Thymus (tissue), 11 donors: Measurements from ENCODE around the gene APOL3. TPM values are rescaled to one million over a fixed set of nuclear protein-coding genes. Genes with fewer than 3 reads are reported as not detected.
A peak's percentile ranks its signal among the peaks of the same experiment; 100 is the strongest.
"Not testable (repeated sequence)": the region's sequence is repeated elsewhere in the genome, so short reads cannot be mapped to it uniquely, and the experiment has no call there.

Source experiments
- DNase-seq, 9 donors: peaks; one replicate each; pipeline ENCODE4 v3.0.0-alpha.2; 2013; ENCODE audit warnings: low spot score in 9 of 9, low read depth in 6 of 9, missing footprints in 1 of 9
- H3K27ac ChIP-seq, 2 donors: one replicate each; pipeline ENCODE4 v1.5.1; 2013; ENCODE audit warnings: control low read depth in 1 of 2, low read depth in 1 of 2, low read length in 1 of 2, mild to moderate bottlenecking in 1 of 2, moderate library complexity in 1 of 2
- H3K27me3 ChIP-seq, 2 donors: one replicate each; pipeline ENCODE4 v1.5.1; 2013; ENCODE audit warnings: low read length in 1 of 2; ENCODE audit not compliant: control insufficient read depth in 2 of 2, insufficient read depth in 1 of 2
- H3K36me3 ChIP-seq, 2 donors: one replicate each; pipeline ENCODE4 v1.5.1; 2013; ENCODE audit warnings: low read length in 1 of 2, mild to moderate bottlenecking in 1 of 2, moderate library complexity in 1 of 2; ENCODE audit not compliant: control insufficient read depth in 2 of 2, insufficient read depth in 2 of 2
- H3K4me1 ChIP-seq, 2 donors: one replicate each; pipeline ENCODE4 v1.5.1; 2013; ENCODE audit warnings: low read length in 2 of 2; ENCODE audit not compliant: control insufficient read depth in 2 of 2, insufficient read depth in 2 of 2
- H3K4me3 ChIP-seq, 2 donors: one replicate each; pipeline ENCODE4 v1.5.1; 2013; ENCODE audit warnings: low read length in 2 of 2, control low read depth in 1 of 2, mild to moderate bottlenecking in 1 of 2
- H3K9me3 ChIP-seq, 2 donors: one replicate each; pipeline ENCODE4 v1.5.1; 2013; ENCODE audit warnings: low read length in 1 of 2, mild to moderate bottlenecking in 1 of 2; ENCODE audit not compliant: control insufficient read depth in 2 of 2, insufficient read depth in 1 of 2
- WGBS: extraction: QIAGEN DNeasy Blood & Tissue Kit; methylation state at CpG from one replicate; pipeline ENCODE4 v1.1.7; 2013; 5-methylcytosine and 5-hydroxymethylcytosine counted together
- polyA plus RNA-seq: library from polyadenylated mRNA; stranded (reverse); fragments of 200-250 nt; gene quantifications from one replicate; pipeline ENCODE4 v1.2.3, GENCODE V29; 2013
- total RNA-seq: library from RNA; stranded (reverse); fragments of 120-200 nt; gene quantifications from one replicate; pipeline ENCODE4 v1.2.4, GENCODE V29; 2013
- donor health status: healthy.

Gene APOL3
- total and polyA plus RNA-seq, 2 donors, result 35.1 to 42.6 TPM

DNA sequence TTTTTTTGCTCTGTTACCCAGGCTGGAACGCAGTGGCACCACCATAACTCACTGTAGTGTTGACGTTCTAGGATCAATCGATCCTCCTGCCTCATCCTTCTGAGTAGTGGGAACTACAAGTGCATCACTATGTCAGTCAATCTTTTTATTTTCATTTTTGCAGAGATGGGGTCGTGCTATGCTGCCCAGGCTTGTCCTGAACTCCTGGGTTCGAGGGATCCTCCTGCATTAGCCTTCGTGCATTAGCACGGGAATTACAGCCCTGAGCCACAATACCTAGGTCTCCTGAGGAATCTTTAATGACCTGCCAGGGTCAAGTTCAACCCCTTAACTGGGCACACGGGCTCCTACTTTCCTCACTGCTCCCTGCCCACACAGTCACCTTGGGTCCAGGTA is 4.4 kb downstream of the APOL3 start:
- H3K27ac ChIP-seq, result peak overlapping the region; percentile 61 to 92
- H3K27me3 ChIP-seq, result no peaks in the 10 kb centered on the region
- H3K4me3 ChIP-seq, result peak overlapping the region; percentile 38 to 58
- H3K4me1 ChIP-seq, result peaks cover 39 to 55% of the 10 kb centered on the region in 2 donors
- DNase-seq, result no peak
- WGBS, result 81% methylated on average over 8 of the region's 8 CpGs
- H3K36me3 ChIP-seq, result no peaks in the 10 kb centered on the region
- peaks cover 0 to 5% of the 10 kb centered on the region in 2 donors for H3K9me3 ChIP-seq

DNA sequence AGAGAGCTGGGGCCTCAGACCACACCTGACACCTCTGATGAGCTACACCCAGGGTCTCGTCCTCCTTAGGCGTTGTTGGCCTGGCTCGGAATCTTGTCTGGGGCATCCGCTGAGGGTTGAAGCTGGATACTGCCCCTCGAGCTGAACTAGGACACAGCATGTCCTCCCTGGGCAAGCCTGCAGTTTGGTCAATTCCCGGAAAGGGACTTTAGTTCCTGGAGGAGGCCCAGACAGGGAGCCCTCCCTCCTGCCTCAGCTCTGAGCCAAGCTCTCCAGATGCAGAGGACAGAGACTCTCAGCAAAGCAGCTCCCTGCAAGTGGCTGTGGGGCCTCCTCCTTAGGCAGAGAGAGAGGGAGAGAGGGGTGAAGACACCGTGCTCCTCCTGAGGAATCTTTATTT is 4.9 kb downstream of the APOL3 start:
- Histone ChIP-seq H3K27ac (peak overlapping the region; percentile 3 to 50), H3K4me3 (no peak overlapping the region), H3K36me3 (no peaks in the 10 kb centered on the region), H3K27me3 (no peaks in the 10 kb centered on the region), H3K4me1 (peaks cover 35 to 51% of the 10 kb centered on the region in 2 donors), H3K9me3 (peaks cover 0 to 5% of the 10 kb centered on the region in 2 donors)
- DNase-seq, result peak in 1 of 9 donors; percentile 37
- 82% methylated on average over 7 of the region's 7 CpGs for WGBS

DNA sequence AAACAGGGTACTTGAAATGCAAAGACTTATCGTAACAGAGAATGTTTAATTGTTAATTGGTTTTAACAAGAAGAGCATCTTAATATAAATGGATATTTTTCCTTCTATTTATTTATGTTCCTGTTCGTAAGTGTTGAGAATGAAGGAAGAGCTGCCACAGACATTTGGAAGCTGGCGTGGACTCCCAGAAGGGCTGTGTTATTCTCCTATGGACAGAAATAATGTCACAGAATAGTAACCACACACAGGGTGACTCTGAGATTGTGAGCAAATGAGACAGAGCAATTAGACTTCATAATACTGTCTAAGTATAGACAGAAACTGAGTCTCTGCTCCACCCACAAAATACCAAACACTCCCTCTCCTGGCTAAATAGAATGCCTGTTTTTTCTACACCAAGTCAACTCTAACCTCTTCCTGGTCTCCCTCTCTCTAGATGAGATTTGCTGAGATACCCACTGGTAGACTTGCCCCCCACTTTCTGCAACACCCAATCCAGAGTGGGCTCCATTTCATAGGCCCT is 6.1 kb downstream of the APOL3 start:
- Histone ChIP-seq H3K4me1 (peaks cover 24 to 38% of the 10 kb centered on the region in 2 donors), H3K9me3 (peaks cover 0 to 5% of the 10 kb centered on the region in 2 donors), H3K4me3 (no peak overlapping the region), H3K27ac (no peak overlapping the region), H3K36me3 (peaks cover 0 to 1% of the 10 kb centered on the region in 2 donors), H3K27me3 (no peaks in the 10 kb centered on the region)
- WGBS, result 98% methylated on average over 3 of the region's 3 CpGs
- no peak for DNase-seq

DNA sequence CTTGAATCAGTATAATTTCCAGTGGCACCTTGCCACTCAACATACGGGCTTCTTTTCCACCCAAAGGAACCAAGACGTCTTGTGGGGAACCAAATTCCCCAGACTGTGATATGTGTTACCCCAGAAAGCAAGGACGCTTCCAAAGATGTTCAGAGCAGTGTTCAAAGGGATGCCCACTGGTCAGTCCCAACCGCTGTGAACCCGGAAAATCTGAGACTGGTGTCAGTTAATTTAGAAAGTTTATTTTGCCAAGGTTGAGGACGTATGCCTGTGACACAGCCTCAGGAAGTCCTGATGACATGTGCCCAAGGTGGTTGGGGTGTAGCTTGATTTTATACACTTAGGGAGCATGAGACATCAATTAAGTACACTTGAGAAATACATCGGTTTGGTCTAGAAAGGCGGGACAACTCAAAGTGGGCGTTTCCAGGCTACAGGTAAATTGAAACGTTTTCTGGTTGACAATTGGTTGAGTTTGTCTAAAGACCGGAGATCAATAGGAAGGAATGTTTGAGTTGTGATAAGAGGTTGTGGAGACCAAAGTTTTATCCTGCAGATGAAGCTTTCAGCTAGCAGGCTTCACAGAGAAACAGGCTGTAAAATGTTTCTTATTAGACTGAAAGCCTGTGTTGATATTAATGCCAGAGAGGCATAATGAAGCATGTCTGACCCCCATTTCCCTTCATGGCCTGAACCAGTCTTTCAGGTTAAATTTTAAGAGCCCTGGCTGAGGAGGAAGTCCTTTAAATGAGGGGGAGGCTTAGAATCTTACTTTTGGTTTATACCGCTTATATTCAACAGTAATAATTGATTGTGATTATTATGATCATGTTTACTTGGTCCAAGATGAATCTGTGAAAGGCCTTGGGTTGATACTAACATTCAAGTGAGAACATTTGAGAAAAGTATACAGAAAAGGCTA is 6.8 kb downstream of the APOL3 start:
- 89% methylated on average over 12 of the region's 12 CpGs for WGBS
- H3K4me3 ChIP-seq, result no peak overlapping the region
- peaks cover 17 to 31% of the 10 kb centered on the region in 2 donors for H3K4me1 ChIP-seq
- H3K9me3 ChIP-seq, result peaks cover 0 to 5% of the 10 kb centered on the region in 2 donors
- no peak overlapping the region for H3K27ac ChIP-seq
- H3K36me3 ChIP-seq, result peaks cover 2 to 6% of the 10 kb centered on the region in 2 donors
- no peak for DNase-seq
- no peaks in the 10 kb centered on the region for H3K27me3 ChIP-seq

GRCh38 chr22:36152821-36153220 is 7.7 kb downstream of the APOL3 start:
- peaks cover 16 to 24% of the 10 kb centered on the region in 2 donors for H3K4me1 ChIP-seq

DNA sequence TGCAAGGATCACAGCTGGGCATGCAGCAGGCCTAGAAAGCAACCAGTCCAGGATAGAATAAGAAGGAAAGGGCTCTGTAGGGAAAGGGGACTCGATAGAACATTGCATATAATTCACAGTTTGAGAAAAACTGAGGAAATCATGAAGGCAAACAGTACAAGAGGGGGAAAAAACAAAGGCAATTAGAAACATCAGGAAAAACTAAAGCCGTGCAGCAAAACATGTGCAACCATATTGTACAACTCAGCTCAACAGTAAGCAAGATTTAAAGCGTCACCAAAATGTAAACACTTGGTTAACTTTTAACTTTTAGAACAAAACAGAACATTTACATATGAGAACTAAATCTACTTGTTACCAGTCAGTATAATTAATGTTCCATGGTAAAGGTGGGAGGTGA is 8.5 kb downstream of the APOL3 start:
- no peak for DNase-seq
- Histone ChIP-seq H3K4me1 (peaks cover 14 to 22% of the 10 kb centered on the region in 2 donors), H3K4me3 (no peak overlapping the region), H3K27ac (peak overlapping the region in 1 of 2 donors; percentile 26), H3K9me3 (peaks cover 0 to 5% of the 10 kb centered on the region in 2 donors), H3K27me3 (no peaks in the 10 kb centered on the region), H3K36me3 (peaks cover 7 to 12% of the 10 kb centered on the region in 2 donors)
- 97% methylated on average over 3 of the region's 3 CpGs for WGBS

More at GRCh38 chr22:36152821-36153220, 7.7 kb downstream of the APOL3 start:
- WGBS, result 95% methylated on average over 4 of the region's 4 CpGs
- H3K9me3 ChIP-seq, DNase-seq, H3K27me3 ChIP-seq, H3K4me3 ChIP-seq, H3K27ac ChIP-seq: not testable (repeated sequence)
- peaks cover 7 to 12% of the 10 kb centered on the region in 2 donors for H3K36me3 ChIP-seq

DNA sequence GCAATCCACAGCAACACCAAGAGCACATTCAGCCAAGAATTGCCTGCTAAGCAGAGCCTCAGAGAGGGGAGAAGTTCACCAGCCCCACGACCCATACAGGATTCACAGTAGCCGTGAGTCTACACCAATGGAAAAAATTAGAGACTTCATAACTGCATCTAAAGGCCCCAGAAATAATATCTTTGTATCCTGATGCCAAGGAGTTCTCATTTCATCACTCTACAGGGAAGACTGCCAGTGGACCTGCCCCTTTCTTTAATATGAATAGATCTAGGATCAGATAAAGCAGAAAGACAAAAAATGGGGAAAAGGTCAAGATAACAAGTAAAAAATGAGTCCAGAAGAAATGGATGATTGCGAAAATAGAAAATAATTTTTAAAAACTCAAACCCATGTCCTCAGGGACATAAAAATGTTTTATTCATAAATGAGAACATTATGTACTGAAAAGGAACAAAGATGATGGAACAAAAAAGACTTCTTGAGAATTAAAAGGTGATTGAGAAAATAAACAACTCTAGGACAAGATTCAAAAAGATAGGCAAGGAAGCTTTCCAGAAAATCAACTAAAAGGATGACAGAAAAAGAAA is 9.5 kb downstream of the APOL3 start:
- peaks cover 0 to 5% of the 10 kb centered on the region in 2 donors for H3K9me3 ChIP-seq
- DNase-seq, result no peak
- peaks cover 11 to 14% of the 10 kb centered on the region in 2 donors for H3K4me1 ChIP-seq
- H3K4me3 ChIP-seq, result no peak overlapping the region
- peaks cover 7 to 12% of the 10 kb centered on the region in 2 donors for H3K36me3 ChIP-seq
- no peak overlapping the region for H3K27ac ChIP-seq
- 97% methylated on average over 3 of the region's 3 CpGs for WGBS
- H3K27me3 ChIP-seq, result no peaks in the 10 kb centered on the region

GRCh38 chr22:36149441-36149840 is 11.1 kb downstream of the APOL3 start:
- Histone ChIP-seq H3K36me3 (peaks cover 7 to 12% of the 10 kb centered on the region in 2 donors), H3K9me3 (no peaks in the 10 kb centered on the region), H3K4me3 (no peak overlapping the region), H3K27me3 (no peaks in the 10 kb centered on the region), H3K4me1 (peaks cover 0 to 2% of the 10 kb centered on the region in 2 donors), H3K27ac (no peak overlapping the region)
- 97% methylated on average over 4 of the region's 4 CpGs for WGBS
- no peak for DNase-seq

- no peak for DNase-seq
Measured at GRCh38 chr22:36148411-36148810, 12.1 kb downstream of the APOL3 start.

More at GRCh38 chr22:36148411-36148810, 12.1 kb downstream of the APOL3 start:
- H3K4me1 ChIP-seq, result peaks cover 4 to 10% of the 10 kb centered on the region in 2 donors
- H3K4me3 ChIP-seq, result no peak overlapping the region
- no peak overlapping the region for H3K27ac ChIP-seq
- H3K36me3 ChIP-seq, result peaks cover 7 to 12% of the 10 kb centered on the region in 2 donors
- no peaks in the 10 kb centered on the region for H3K27me3 ChIP-seq
- H3K9me3 ChIP-seq, result no peaks in the 10 kb centered on the region
- WGBS, result 92% methylated on average over 8 of the region's 8 CpGs
